Type B pancreatic cell (in vitro differentiated cells): ENCODE data around the gene SERPINA10. TPM values are rescaled to one million over a fixed set of nuclear protein-coding genes. Genes with fewer than 3 reads are reported as not detected.

ENCODE experiments used
- DNase-seq: peaks from one replicate; pipeline ENCODE4 v3.0.0; 2021; ENCODE audit warnings: mixed read lengths; ENCODE audit not compliant: unreplicated experiment; ENCODE audit errors: extremely low spot score
- H3K27ac Mint-ChIP-seq: 2 replicates; pipeline ENCODE4 v1.8.0; 2021; ENCODE audit warnings: mild to moderate bottlenecking, mixed read lengths
- H3K27me3 Mint-ChIP-seq: 2 replicates; pipeline ENCODE4 v1.8.0; 2021; ENCODE audit warnings: mixed read lengths
- H3K36me3 Mint-ChIP-seq: 2 replicates; pipeline ENCODE4 v1.8.0; 2021; ENCODE audit warnings: mixed read lengths
- H3K4me1 Mint-ChIP-seq: one replicate; pipeline ENCODE4 v1.8.0; 2021; ENCODE audit warnings: mixed read lengths; ENCODE audit not compliant: unreplicated experiment
- H3K4me3 Mint-ChIP-seq: 2 replicates; pipeline ENCODE4 v1.8.0; 2021; ENCODE audit warnings: mild to moderate bottlenecking, mixed read lengths
- H3K9me3 Mint-ChIP-seq: 2 replicates; pipeline ENCODE4 v1.8.0; 2021; ENCODE audit warnings: mixed read lengths
- CTCF ChIP-seq: fragments of 200-600 bp; sonication (generic); conservative IDR thresholded peaks from 2 replicates; pipeline ENCODE4 v1.5.0; 2021; ENCODE audit warnings: antibody characterized with exemption, mild to moderate bottlenecking
- total RNA-seq: library from RNA; stranded (reverse); gene quantifications from 2 replicates; pipeline ENCODE4 v1.2.1, GENCODE V29; 2021; ENCODE audit warnings: low replicate concordance

Gene SERPINA10
- total RNA-seq, 1 donor from 2014 or later = 1.5 TPM

GRCh38 chr14:94293578-94293924 is 483 bp upstream of the SERPINA10 start:
- DNase-seq = no peak
- Mint-ChIP-seq H3K9me3 (no peaks in the 10 kb centered on the region), H3K4me3 (no peak overlapping the region), H3K36me3 (no peaks in the 10 kb centered on the region), H3K4me1 (peaks cover 5% of the 10 kb centered on the region), H3K27ac (no peak overlapping the region), H3K27me3 (no peaks in the 10 kb centered on the region)
- TF ChIP-seq CTCF = no peak

GRCh38 chr14:94292526-94292871 is 569 bp downstream of the SERPINA10 start:
- H3K36me3 Mint-ChIP-seq = no peaks in the 10 kb centered on the region
- TF ChIP-seq CTCF = no peak
- no peak overlapping the region for H3K27ac Mint-ChIP-seq
- DNase-seq = no peak
- H3K4me1 Mint-ChIP-seq = peaks cover 5% of the 10 kb centered on the region
- no peak overlapping the region for H3K4me3 Mint-ChIP-seq
- H3K27me3 Mint-ChIP-seq = no peaks in the 10 kb centered on the region
- no peaks in the 10 kb centered on the region for H3K9me3 Mint-ChIP-seq

- no peak overlapping the region for H3K27ac Mint-ChIP-seq
- H3K9me3 Mint-ChIP-seq = no peaks in the 10 kb centered on the region
- H3K4me3 Mint-ChIP-seq = no peak overlapping the region
- H3K36me3 Mint-ChIP-seq = no peaks in the 10 kb centered on the region
- H3K27me3 Mint-ChIP-seq = no peaks in the 10 kb centered on the region
- H3K4me1 Mint-ChIP-seq = peaks cover 5% of the 10 kb centered on the region
- TF ChIP-seq CTCF = no peak
- no peak for DNase-seq
These were observed 1.1 kb downstream of the SERPINA10 start for GRCh38 chr14:94291906-94292525.

GRCh38 chr14:94291159-94291905 is 1.7 kb downstream of the SERPINA10 start:
- no peaks in the 10 kb centered on the region for H3K27me3 Mint-ChIP-seq
- no peaks in the 10 kb centered on the region for H3K9me3 Mint-ChIP-seq
- no peaks in the 10 kb centered on the region for H3K36me3 Mint-ChIP-seq
- DNase-seq = no peak
- H3K27ac Mint-ChIP-seq = no peak overlapping the region
- no peak for TF ChIP-seq CTCF
- peaks cover 5% of the 10 kb centered on the region for H3K4me1 Mint-ChIP-seq
- no peak overlapping the region for H3K4me3 Mint-ChIP-seq

GRCh38 chr14:94290197-94290596 is 2.9 kb downstream of the SERPINA10 start:
- H3K9me3 Mint-ChIP-seq = no peaks in the 10 kb centered on the region
- no peak for TF ChIP-seq CTCF
- no peak overlapping the region for H3K4me3 Mint-ChIP-seq
- no peak for DNase-seq
- no peaks in the 10 kb centered on the region for H3K36me3 Mint-ChIP-seq
- no peak overlapping the region for H3K27ac Mint-ChIP-seq
- peaks cover 5% of the 10 kb centered on the region for H3K4me1 Mint-ChIP-seq
- no peaks in the 10 kb centered on the region for H3K27me3 Mint-ChIP-seq
